OCI-LY7 (cell line): ENCODE results near the gene ZGPAT. TPM values are rescaled to one million over a fixed set of nuclear protein-coding genes. Genes with fewer than 3 reads are reported as not detected.

Source experiments
- BruUV-seq: library from RNA; stranded (reverse); fragments of 400-500 nt; replicated peaks from 2 replicates; lab custom pipeline; 2021; lab: Mats Ljungman, UMichigan
- CTCF ChIA-PET: fragments of 300-600 bp; sonication (Branson Sonifier 250); formaldehyde crosslinking; loops from one replicate; lab custom pipeline; 2022; ENCODE audit warnings: antibody characterized with exemption; ENCODE audit not compliant: unreplicated experiment; lab: Charles Lee
- POLR2A ChIA-PET: fragments of 300-600 bp; sonication (Branson Sonifier 250); formaldehyde crosslinking; loops from one replicate; lab custom pipeline; 2022; ENCODE audit warnings: antibody characterized with exemption; lab: Charles Lee
- DNase-seq: peaks from one replicate; pipeline ENCODE4 v3.0.0-alpha.2; 2015; ENCODE audit warnings: low spot score
- H2AFZ ChIP-seq: fragments of 200-600 bp; sonication (generic), shearing (Covaris generic); 2 replicates; pipeline ENCODE4 v1.6.1; 2014; ENCODE audit warnings: mild to moderate bottlenecking, antibody characterized with exemption, low read length, moderate library complexity
- H3K27ac ChIP-seq: fragments of 200-600 bp; sonication (generic); 2 replicates; pipeline ENCODE4 v1.5.1; 2014; ENCODE audit warnings: mixed run types, low read depth, mild to moderate bottlenecking, moderate library complexity, low read length, inconsistent platforms; ENCODE audit not compliant: poor library complexity, severe bottlenecking
- H3K36me3 ChIP-seq: fragments of 200-600 bp; sonication (generic); 2 replicates; pipeline ENCODE4 v1.6.1; 2014; ENCODE audit warnings: mild to moderate bottlenecking, antibody characterized with exemption, low read length, moderate library complexity, mixed read lengths; ENCODE audit not compliant: insufficient read depth
- H3K4me1 ChIP-seq: fragments of 200-600 bp; sonication (generic); 2 replicates; pipeline ENCODE4 v1.5.1; 2014; ENCODE audit warnings: mild to moderate bottlenecking, low read length; ENCODE audit not compliant: insufficient read depth, poor library complexity, severe bottlenecking
- H3K4me2 ChIP-seq: fragments of 200-600 bp; sonication (generic); 2 replicates; pipeline ENCODE4 v1.6.1; 2014; ENCODE audit warnings: mild to moderate bottlenecking, low read length
- H3K4me3 ChIP-seq: fragments of 200-600 bp; sonication (generic); 2 replicates; pipeline ENCODE4 v1.5.1; 2014; ENCODE audit warnings: mild to moderate bottlenecking, low read depth, low read length; ENCODE audit not compliant: poor library complexity, severe bottlenecking
- H3K79me2 ChIP-seq: fragments of 200-600 bp; sonication (generic); 2 replicates; pipeline ENCODE4 v1.6.1; 2016; ENCODE audit warnings: low read depth, mild to moderate bottlenecking, low read length, moderate library complexity, mixed read lengths; ENCODE audit not compliant: insufficient read depth
- H3K9me2 ChIP-seq: fragments of 200-600 bp; sonication (generic); 2 replicates; pipeline ENCODE4 v1.6.1; 2016; ENCODE audit warnings: mild to moderate bottlenecking, low read length, mixed read lengths; ENCODE audit not compliant: insufficient read depth
- H3K9me3 ChIP-seq: fragments of 200-600 bp; sonication (generic); 2 replicates; pipeline ENCODE4 v1.6.1; 2014; ENCODE audit warnings: mild to moderate bottlenecking, mixed run types, low read length, mixed read lengths
- H4K20me1 ChIP-seq: fragments of 200-600 bp; sonication (generic); 2 replicates; pipeline ENCODE4 v1.6.1; 2014; ENCODE audit warnings: mild to moderate bottlenecking, antibody characterized with exemption, low read length, moderate library complexity, mixed read lengths; ENCODE audit not compliant: insufficient read depth
- EZH2phosphoT487 ChIP-seq: fragments of 200-600 bp; sonication (generic); IDR thresholded peaks from 2 replicates; pipeline ENCODE4 v1.6.1; 2018; ENCODE audit warnings: low read depth, borderline replicate concordance, mild to moderate bottlenecking, mixed run types, antibody characterized with exemption, low read length, moderate library complexity, mixed read lengths
- intact Hi-C: fragments of 100-400 bp; cut with micrococcal nuclease; formaldehyde crosslinking; loops from one replicate; pipeline ENCODE4 v1.10.0; 2022; ENCODE audit not compliant: unreplicated experiment
- total RNA-seq, 2 experiments: library from RNA; depleted of rRNA in 1 of 2; stranded (reverse); fragments of >200 nt in 1 of 2; shearing (Covaris generic) in 1 of 2; gene quantifications; 2 replicates each; pipeline ENCODE4 v1.2.3, GENCODE V29; 2014 to 2022
- TF ChIP-seq, protein P1 (sequence below): fragments of 200-600 bp; sonication (generic); conservative IDR thresholded peaks from 2 replicates; pipeline ENCODE4 v1.5.1; 2014; ENCODE audit warnings: mild to moderate bottlenecking, antibody characterized with exemption, low read length, moderate library complexity, mixed read lengths

The ZGPAT gene
- total RNA-seq, 2 experiments from 2014 or later: 43.9 to 55.4 TPM

GRCh38 chr20:63734946-63735858, 27.4 kb downstream of the ZGPAT start:
- Histone ChIP-seq H3K4me1 (peaks cover 68% of the 10 kb centered on the region), H3K4me2 (no peak overlapping the region), H3K9me3 (no peaks in the 10 kb centered on the region), H2AFZ (no peak overlapping the region), H3K4me3 (no peak overlapping the region), H3K36me3 (peaks cover 52% of the 10 kb centered on the region; the same call in 1 of the 2 replicates), H3K27ac (peak overlapping the region; percentile 89), H3K9me2 (no peaks in the 10 kb centered on the region), H4K20me1 (no peaks in the 10 kb centered on the region), H3K79me2 (peaks cover 9% of the 10 kb centered on the region)
- POLR2A ChIA-PET: interaction anchor here (0.5 to 1.3 kb wide), 2 partner anchors 9 to 77 kb away, joined by 3 read pairs; partner anchors contain the start of gene RTEL1
- BruUV-seq: TSS peak; percentile 65
- CTCF ChIA-PET: no interaction called here
- TF ChIP-seq EZH2phosphoT487: no peak
- TF ChIP-seq, protein P1, sequence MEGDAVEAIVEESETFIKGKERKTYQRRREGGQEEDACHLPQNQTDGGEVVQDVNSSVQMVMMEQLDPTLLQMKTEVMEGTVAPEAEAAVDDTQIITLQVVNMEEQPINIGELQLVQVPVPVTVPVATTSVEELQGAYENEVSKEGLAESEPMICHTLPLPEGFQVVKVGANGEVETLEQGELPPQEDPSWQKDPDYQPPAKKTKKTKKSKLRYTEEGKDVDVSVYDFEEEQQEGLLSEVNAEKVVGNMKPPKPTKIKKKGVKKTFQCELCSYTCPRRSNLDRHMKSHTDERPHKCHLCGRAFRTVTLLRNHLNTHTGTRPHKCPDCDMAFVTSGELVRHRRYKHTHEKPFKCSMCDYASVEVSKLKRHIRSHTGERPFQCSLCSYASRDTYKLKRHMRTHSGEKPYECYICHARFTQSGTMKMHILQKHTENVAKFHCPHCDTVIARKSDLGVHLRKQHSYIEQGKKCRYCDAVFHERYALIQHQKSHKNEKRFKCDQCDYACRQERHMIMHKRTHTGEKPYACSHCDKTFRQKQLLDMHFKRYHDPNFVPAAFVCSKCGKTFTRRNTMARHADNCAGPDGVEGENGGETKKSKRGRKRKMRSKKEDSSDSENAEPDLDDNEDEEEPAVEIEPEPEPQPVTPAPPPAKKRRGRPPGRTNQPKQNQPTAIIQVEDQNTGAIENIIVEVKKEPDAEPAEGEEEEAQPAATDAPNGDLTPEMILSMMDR: no peak
- DNase-seq: no peak
- intact Hi-C loops: no loop called here

DNA sequence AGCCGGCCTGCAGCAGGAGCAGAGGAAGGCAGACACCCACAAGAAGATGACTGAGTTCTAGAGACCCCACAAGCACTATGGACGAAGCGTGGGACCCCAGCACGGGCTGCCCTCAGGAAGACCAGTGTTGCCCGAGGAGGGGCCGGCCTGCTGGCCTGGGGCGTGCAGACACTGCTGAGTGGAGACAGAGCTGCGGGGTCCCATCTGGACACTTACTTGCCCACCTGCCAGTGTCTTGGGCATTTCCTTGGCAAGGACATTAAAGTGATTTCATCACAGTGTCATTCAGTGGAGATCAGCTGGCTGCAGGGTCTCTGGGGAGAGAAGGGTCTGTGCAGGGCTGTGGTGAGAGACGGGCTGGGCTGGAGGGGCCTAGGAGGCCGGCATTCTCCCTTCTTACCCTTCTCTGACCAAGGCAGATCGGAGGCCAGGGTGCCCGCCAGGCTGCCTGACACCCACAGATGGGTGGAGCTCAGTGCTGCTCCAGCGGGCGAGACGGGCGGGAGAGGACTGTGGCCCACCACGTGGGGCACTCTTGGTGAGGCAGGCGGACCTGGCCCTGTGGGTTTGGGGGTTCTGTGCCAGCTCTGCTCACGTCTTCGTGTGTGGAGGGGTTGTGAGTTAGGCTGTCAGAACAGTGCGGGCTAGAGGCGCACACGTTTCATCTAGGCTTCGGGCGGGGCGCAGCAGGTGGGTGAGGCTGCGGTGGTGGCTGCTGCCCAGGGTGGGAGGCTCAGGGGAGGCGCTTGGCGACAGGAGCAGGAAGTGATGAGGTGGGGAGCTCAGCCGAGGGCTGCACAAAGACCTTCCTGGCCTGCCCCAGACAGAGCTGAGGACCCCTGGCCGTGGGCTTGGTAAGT, 28.2 kb downstream of the ZGPAT start, which contains the start of gene LIME1:
Gene LIME1, plus strand, starts transcription at position 806 of the 860 bp plus-strand sequence. CDS start 886 bp downstream, outside the sequence.
- POLR2A ChIA-PET: interaction anchor here (0.5 to 1.7 kb wide), 5 partner anchors 8 to 78 kb away, joined by 3 to 13 read pairs (median 4); partner anchors contain the start of genes ARFRP1, RTEL1 and ZGPAT
- peaks cover 9% of the 10 kb centered on the region for H3K79me2 ChIP-seq
- H3K4me2 ChIP-seq: peak within 1 kb of the TSS; percentile 92
- no peaks in the 10 kb centered on the region for H3K9me2 ChIP-seq
- peak within 1 kb of the TSS; percentile 89 for H3K27ac ChIP-seq
- intact Hi-C loops: loop anchor here (1.0 to 2.0 kb wide), 2 partner anchors 29 to 107 kb away; partner anchors contain the start of gene ARFRP1
- no peaks in the 10 kb centered on the region for H4K20me1 ChIP-seq
- no peaks in the 10 kb centered on the region for H3K9me3 ChIP-seq
- H3K36me3 ChIP-seq: peaks cover 53% of the 10 kb centered on the region; the same call in 1 of the 2 replicates
- TF ChIP-seq EZH2phosphoT487: no peak
- TF ChIP-seq, protein P1: peak; percentile 15; the same call in 1 of the 2 replicates
- DNase-seq: peak; percentile 83
- peaks cover 69% of the 10 kb centered on the region for H3K4me1 ChIP-seq
- peak within 1 kb of the TSS; percentile 70 for H3K4me3 ChIP-seq
- no peak within 1 kb of the TSS for H2AFZ ChIP-seq
- no TSS peak for BruUV-seq
- CTCF ChIA-PET: interaction anchor here (0.6 to 0.7 kb wide), 2 partner anchors 30 to 51 kb away, joined by 3 to 5 read pairs; no protein-coding TSS in a partner anchor
